Measurements from ENCODE around the gene ALDH3B2.
A peak's percentile ranks its signal among the peaks of the same experiment; 100 is the strongest.

ALDH3B2 gene

GRCh38 chr11:67613960-67614715, 60.3 kb downstream of the ALDH3B2 start:
- peak; percentile 52 for DNase-seq (ENCODE audit: low spot score)

GRCh38 chr11:67613313-67613959, 61.0 kb downstream of the ALDH3B2 start:
- no peak for DNase-seq (ENCODE audit: low spot score)

GRCh38 chr11:67612751-67613150, 61.7 kb downstream of the ALDH3B2 start:
- no peak for DNase-seq (ENCODE audit: low spot score)
